HCT116 (cell line): ENCODE measurements around the gene TCIRG1. TPM values are rescaled to one million over a fixed set of nuclear protein-coding genes. Genes with fewer than 3 reads are reported as not detected.

Experiments
- ATAC-seq: fragments of 200-7000 bp; cut with Tn5 transposase; 2 replicates; pipeline ENCODE4 v1.9.1; 2020; ENCODE audit warnings: mild to moderate bottlenecking, moderate library complexity
- BruUV-seq: library from RNA; stranded (reverse); fragments of 400-500 nt; replicated peaks from 2 replicates; lab custom pipeline; 2021; lab: Mats Ljungman, UMichigan
- CTCF ChIA-PET: fragments of 300-600 bp; sonication (Branson Sonifier 250); formaldehyde crosslinking; loops from one replicate; lab custom pipeline; 2021; ENCODE audit warnings: antibody characterized with exemption; lab: Charles Lee
- POLR2A ChIA-PET: fragments of 300-600, 350-600 bp; sonication (Branson Sonifier 250); formaldehyde crosslinking; loops from one replicate; lab custom pipeline; 2021; ENCODE audit warnings: antibody characterized with exemption; lab: Charles Lee
- RAD21 ChIA-PET, 2 experiments: fragments of 300-600 bp; sonication (Branson Sonifier 250); formaldehyde crosslinking; loops; one replicate each; lab custom pipeline; 2023; ENCODE audit warnings: low total read pairs in 2 of 2; ENCODE audit not compliant: uncharacterized antibody in 2 of 2, unreplicated experiment in 2 of 2, low non-redundant PET in 1 of 2; lab: Charles Lee
- DNase-seq: peaks from one replicate; pipeline ENCODE4 v3.0.0-alpha.2; 2010; ENCODE audit warnings: low read depth, low spot score
- H2AFZ ChIP-seq: fragments of 200-600 bp; shearing (Covaris generic), sonication (generic); 2 replicates; pipeline ENCODE4 v1.6.1; 2017; ENCODE audit warnings: low read depth, mixed run types, mixed read lengths, antibody characterized with exemption, low read length; ENCODE audit not compliant: poor library complexity, severe bottlenecking
- H3K27ac ChIP-seq: 2 replicates; pipeline ENCODE4 v1.5.1; 2012; ENCODE audit warnings: low read depth, low read length
- H3K27me3 ChIP-seq: fragments of 200-600 bp; sonication (generic); 2 replicates; pipeline ENCODE4 v1.6.1; 2016; ENCODE audit warnings: mixed run types, low read length, mixed read lengths; ENCODE audit not compliant: insufficient read depth
- H3K36me3 ChIP-seq, 2 experiments: fragments of 200-500 bp in 1 of 2; fragments of 200-600 bp in 1 of 2; sonication (Bioruptor generic) in 1 of 2; sonication (generic) in 1 of 2; 2 replicates each; pipeline versions ENCODE4 v1.5.1 to v1.6.1; 2014 to 2016; ENCODE audit warnings: low read length in 2 of 2, inconsistent platforms in 1 of 2, mixed read lengths in 1 of 2, mixed run types in 1 of 2; ENCODE audit not compliant: insufficient read depth in 2 of 2, control insufficient read depth in 1 of 2
- H3K4me1 ChIP-seq, 2 experiments: fragments of 200-600 bp in 1 of 2; sonication (generic) in 1 of 2; 2 replicates each; pipeline versions ENCODE4 v1.5.1 to v1.6.1; 2012 to 2017; ENCODE audit warnings: low read length in 2 of 2, inconsistent platforms in 1 of 2, mild to moderate bottlenecking in 1 of 2, mixed read lengths in 1 of 2, mixed run types in 1 of 2, moderate library complexity in 1 of 2; ENCODE audit not compliant: insufficient read depth in 2 of 2, control insufficient read depth in 1 of 2
- H3K4me2 ChIP-seq: fragments of 200-600 bp; sonication (generic); 2 replicates; pipeline ENCODE4 v1.6.1; 2017; ENCODE audit warnings: mixed run types, low read length, mixed read lengths
- H3K4me3 ChIP-seq, 2 experiments: fragments of 200-600 bp in 1 of 2; sonication (generic) in 1 of 2; replicated peaks in 1 of 2; 2 replicates each; pipeline ENCODE4 v1.5.1; 2011 to 2016; ENCODE audit warnings: low read length in 2 of 2, control low read depth in 1 of 2, low read depth in 1 of 2, mild to moderate bottlenecking in 1 of 2, mixed read lengths in 1 of 2, mixed run types in 1 of 2
- H3K79me2 ChIP-seq: fragments of 200-600 bp; sonication (generic); 2 replicates; pipeline ENCODE4 v1.6.1; 2017; ENCODE audit warnings: mild to moderate bottlenecking, mixed run types, low read length, moderate library complexity, mixed read lengths; ENCODE audit not compliant: insufficient read depth
- H3K9ac ChIP-seq: fragments of 200-600 bp; sonication (generic); 2 replicates; pipeline ENCODE4 v1.6.1; 2016; ENCODE audit warnings: low read length, mixed read lengths
- H3K9me2 ChIP-seq: fragments of 200-600 bp; sonication (generic), shearing (Covaris generic); 2 replicates; pipeline ENCODE4 v1.6.1; 2017; ENCODE audit warnings: mixed run types, mild to moderate bottlenecking, moderate library complexity; ENCODE audit not compliant: insufficient read depth
- H3K9me3 ChIP-seq, 2 experiments: fragments of 200-500 bp in 1 of 2; fragments of 200-600 bp in 1 of 2; sonication (Bioruptor generic) in 1 of 2; sonication (generic) in 1 of 2; 2 replicates each; pipeline ENCODE4 v1.6.1; 2014 to 2017; ENCODE audit warnings: low read length in 2 of 2, mixed read lengths in 2 of 2, inconsistent platforms in 1 of 2, low read depth in 1 of 2, mild to moderate bottlenecking in 1 of 2, mixed run types in 1 of 2, moderate library complexity in 1 of 2; ENCODE audit not compliant: control insufficient read depth in 1 of 2, insufficient read depth in 1 of 2
- H4K20me1 ChIP-seq: fragments of 200-600 bp; sonication (generic), shearing (Covaris generic); 2 replicates; pipeline ENCODE4 v1.6.1; 2017; ENCODE audit warnings: mixed run types, mild to moderate bottlenecking, moderate library complexity; ENCODE audit not compliant: insufficient read depth
- CBX3 ChIP-seq: IDR thresholded peaks from 2 replicates; pipeline ENCODE4 v1.6.1; 2012; ENCODE audit warnings: low read depth
- EGR1 ChIP-seq: IDR thresholded peaks from 2 replicates; pipeline ENCODE4 v1.6.1; 2012; ENCODE audit warnings: low read depth
- ELF1 ChIP-seq: IDR thresholded peaks from 2 replicates; pipeline ENCODE4 v1.6.1; 2012; ENCODE audit warnings: low read depth, borderline replicate concordance
- FOSL1 ChIP-seq: IDR thresholded peaks from 2 replicates; pipeline ENCODE4 v1.6.1; 2012; ENCODE audit warnings: low read depth
- RAD21 ChIP-seq: IDR thresholded peaks from 2 replicates; pipeline ENCODE4 v1.6.1; 2012; ENCODE audit warnings: low read depth, mild to moderate bottlenecking
- SIN3A ChIP-seq: IDR thresholded peaks from 2 replicates; pipeline ENCODE4 v1.6.1; 2012; ENCODE audit warnings: low read depth
- TCF7L2 ChIP-seq: IDR thresholded peaks from 2 replicates; pipeline ENCODE4 v1.7.0; 2011; ENCODE audit warnings: borderline replicate concordance, inconsistent platforms; ENCODE audit not compliant: insufficient read depth, insufficient read length; ENCODE audit errors: extremely low read depth
- ZFX ChIP-seq: fragments of 450-650 bp; IDR thresholded peaks from 2 replicates; pipeline ENCODE4 v1.6.1; 2017
- ZNF274 ChIP-seq: fragments of 200-500 bp; sonication (Bioruptor generic); IDR thresholded peaks from 2 replicates; pipeline ENCODE4 v1.6.1; 2014; ENCODE audit warnings: mild to moderate bottlenecking, low read depth, low read length, inconsistent platforms
- intact Hi-C: fragments of 100-400 bp; cut with micrococcal nuclease; formaldehyde crosslinking; loops from 2 replicates; pipeline ENCODE4 v1.10.0; 2022
- total RNA-seq: library from RNA; stranded (reverse); gene quantifications from one replicate; pipeline ENCODE4 v1.2.1, GENCODE V29; 2021; ENCODE audit not compliant: unreplicated experiment
- TF ChIP-seq, protein P1 (sequence below), 3 experiments: fragments of 200-600 bp in 1 of 3; sonication (generic) in 1 of 3; IDR thresholded peaks in 2 of 3; conservative IDR thresholded peaks in 1 of 3; 2 replicates each; pipeline ENCODE4 v1.5.1; 2012 to 2017; ENCODE audit warnings: low read depth in 2 of 3, low read length in 2 of 3, antibody characterized with exemption in 1 of 3, borderline replicate concordance in 1 of 3, control low read depth in 1 of 3, mild to moderate bottlenecking in 1 of 3, mixed read lengths in 1 of 3, mixed run types in 1 of 3, moderate library complexity in 1 of 3; ENCODE audit not compliant: insufficient read depth in 1 of 3
- TF ChIP-seq, protein P2 (sequence below): IDR thresholded peaks from 2 replicates; pipeline ENCODE4 v1.6.1; 2011; ENCODE audit warnings: mild to moderate bottlenecking, low read length, moderate library complexity; ENCODE audit not compliant: insufficient replicate concordance; ENCODE audit errors: extremely low read depth

Gene TCIRG1
- total RNA-seq, 1 experiment from 2014 or later = 101 TPM

DNA sequence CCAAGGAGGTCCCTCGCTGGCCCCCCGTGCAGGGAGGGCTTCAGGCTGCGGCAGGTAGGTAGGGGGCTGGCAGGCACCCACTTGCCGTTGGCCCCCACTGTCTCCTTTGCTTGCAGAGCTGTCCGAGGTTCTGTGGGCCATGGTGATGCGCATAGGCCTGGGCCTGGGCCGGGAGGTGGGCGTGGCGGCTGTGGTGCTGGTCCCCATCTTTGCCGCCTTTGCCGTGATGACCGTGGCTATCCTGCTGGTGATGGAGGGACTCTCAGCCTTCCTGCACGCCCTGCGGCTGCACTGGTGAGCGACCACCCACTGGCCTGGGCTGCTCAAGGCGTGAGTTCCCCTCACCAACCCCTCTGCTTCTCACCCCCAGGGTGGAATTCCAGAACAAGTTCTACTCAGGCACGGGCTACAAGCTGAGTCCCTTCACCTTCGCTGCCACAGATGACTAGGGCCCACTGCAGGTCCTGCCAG lies 11.6 kb downstream of the TCIRG1 start:
- Histone ChIP-seq H3K4me3 (no peak overlapping the region), H3K27me3 (no peaks in the 10 kb centered on the region), H4K20me1 (no peaks in the 10 kb centered on the region), H3K4me1 (no peaks in the 10 kb centered on the region), H3K9ac (no peak overlapping the region), H3K9me3 (no peaks in the 10 kb centered on the region), H3K36me3 (no peaks in the 10 kb centered on the region; a peak in 1 of 4 replicates), H3K27ac (no peak overlapping the region), H3K9me2 (no peaks in the 10 kb centered on the region), H2AFZ (no peak overlapping the region), H3K4me2 (no peak overlapping the region), H3K79me2 (no peaks in the 10 kb centered on the region)
- CTCF ChIA-PET = no interaction called here
- BruUV-seq = no TSS peak
- TF ChIP-seq EGR1 (no peak), FOSL1 (no peak), ZFX (no peak), CBX3 (no peak), SIN3A (no peak), RAD21 (no peak), ZNF274 (no peak), ELF1 (no peak), TCF7L2 (no peak)
- TF ChIP-seq, protein P1, sequence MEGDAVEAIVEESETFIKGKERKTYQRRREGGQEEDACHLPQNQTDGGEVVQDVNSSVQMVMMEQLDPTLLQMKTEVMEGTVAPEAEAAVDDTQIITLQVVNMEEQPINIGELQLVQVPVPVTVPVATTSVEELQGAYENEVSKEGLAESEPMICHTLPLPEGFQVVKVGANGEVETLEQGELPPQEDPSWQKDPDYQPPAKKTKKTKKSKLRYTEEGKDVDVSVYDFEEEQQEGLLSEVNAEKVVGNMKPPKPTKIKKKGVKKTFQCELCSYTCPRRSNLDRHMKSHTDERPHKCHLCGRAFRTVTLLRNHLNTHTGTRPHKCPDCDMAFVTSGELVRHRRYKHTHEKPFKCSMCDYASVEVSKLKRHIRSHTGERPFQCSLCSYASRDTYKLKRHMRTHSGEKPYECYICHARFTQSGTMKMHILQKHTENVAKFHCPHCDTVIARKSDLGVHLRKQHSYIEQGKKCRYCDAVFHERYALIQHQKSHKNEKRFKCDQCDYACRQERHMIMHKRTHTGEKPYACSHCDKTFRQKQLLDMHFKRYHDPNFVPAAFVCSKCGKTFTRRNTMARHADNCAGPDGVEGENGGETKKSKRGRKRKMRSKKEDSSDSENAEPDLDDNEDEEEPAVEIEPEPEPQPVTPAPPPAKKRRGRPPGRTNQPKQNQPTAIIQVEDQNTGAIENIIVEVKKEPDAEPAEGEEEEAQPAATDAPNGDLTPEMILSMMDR (IDR thresholded peaks at IDR 0.05 in 2 of 3, conservative IDR thresholded peaks at IDR 0.05 in 1 of 3; ENCODE audit: borderline replicate concordance in 1 of 3, insufficient read depth in 1 of 3, low read depth in 2 of 3, low read length in 2 of 3) = no peak
- TF ChIP-seq, protein P2, sequence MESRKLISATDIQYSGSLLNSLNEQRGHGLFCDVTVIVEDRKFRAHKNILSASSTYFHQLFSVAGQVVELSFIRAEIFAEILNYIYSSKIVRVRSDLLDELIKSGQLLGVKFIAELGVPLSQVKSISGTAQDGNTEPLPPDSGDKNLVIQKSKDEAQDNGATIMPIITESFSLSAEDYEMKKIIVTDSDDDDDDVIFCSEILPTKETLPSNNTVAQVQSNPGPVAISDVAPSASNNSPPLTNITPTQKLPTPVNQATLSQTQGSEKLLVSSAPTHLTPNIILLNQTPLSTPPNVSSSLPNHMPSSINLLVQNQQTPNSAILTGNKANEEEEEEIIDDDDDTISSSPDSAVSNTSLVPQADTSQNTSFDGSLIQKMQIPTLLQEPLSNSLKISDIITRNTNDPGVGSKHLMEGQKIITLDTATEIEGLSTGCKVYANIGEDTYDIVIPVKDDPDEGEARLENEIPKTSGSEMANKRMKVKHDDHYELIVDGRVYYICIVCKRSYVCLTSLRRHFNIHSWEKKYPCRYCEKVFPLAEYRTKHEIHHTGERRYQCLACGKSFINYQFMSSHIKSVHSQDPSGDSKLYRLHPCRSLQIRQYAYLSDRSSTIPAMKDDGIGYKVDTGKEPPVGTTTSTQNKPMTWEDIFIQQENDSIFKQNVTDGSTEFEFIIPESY = no peak
- ATAC-seq (no peak), DNase-seq (no peak)
- POLR2A ChIA-PET = no interaction called here
- RAD21 ChIA-PET = no interaction called here
- intact Hi-C loops = no loop called here
